GM12878 (cell line): ENCODE data around the gene FAM222B. TPM values are rescaled to one million over a fixed set of nuclear protein-coding genes. Genes with fewer than 3 reads are reported as not detected.

Experiments
- ATAC-seq: fragments of 200-7000 bp; cut with Tn5 transposase; 3 replicates; pipeline ENCODE4 v1.9.1; 2020; ENCODE audit warnings: mild to moderate bottlenecking, moderate library complexity
- BruUV-seq: library from RNA; stranded (reverse); fragments of 400-500 nt; replicated peaks from 2 replicates; lab custom pipeline; 2021; lab: Mats Ljungman, UMichigan
- CTCF ChIA-PET: fragments of 300-600 bp; sonication (Branson Sonifier 250); formaldehyde crosslinking; extraction: SDS; loops from one replicate; lab custom pipeline; 2021; ENCODE audit warnings: inconsistent platforms; lab: Yijun Ruan, JAX
- POLR2A ChIA-PET: fragments of 350-600 bp; formaldehyde crosslinking; extraction: SDS; loops from one replicate; lab custom pipeline; 2021; ENCODE audit warnings: inconsistent platforms; lab: Charles Lee
- RAD21 ChIA-PET: fragments of 300-600 bp; sonication (Branson Sonifier 250); formaldehyde crosslinking; loops from one replicate; lab custom pipeline; 2023; ENCODE audit warnings: antibody characterized with exemption; ENCODE audit not compliant: unreplicated experiment; lab: Charles Lee
- SMC1A ChIA-PET: fragments of 300-600 bp; sonication (Branson Sonifier 250); formaldehyde crosslinking; loops from one replicate; lab custom pipeline; 2023; ENCODE audit not compliant: unreplicated experiment, uncharacterized antibody; lab: Charles Lee
- DNase-seq: peaks from one replicate; pipeline ENCODE4 v3.0.0-alpha.2; 2011; ENCODE audit warnings: low read depth, low spot score
- FAIRE-seq: peaks from 3 replicates; lab custom pipeline; 2011; peaks lifted over from hg19 to GRCh38; lab: Jason Lieb, UNC
- H2AFZ ChIP-seq: 2 replicates; pipeline ENCODE4 v1.6.0; 2011; ENCODE audit warnings: low read depth, low read length, control low read depth; ENCODE audit not compliant: control insufficient read depth
- H3K27ac ChIP-seq: 2 replicates; pipeline ENCODE4 v1.5.1; 2011; ENCODE audit warnings: control low read depth; ENCODE audit not compliant: control insufficient read depth, insufficient read depth
- H3K27me3 ChIP-seq, 2 experiments: replicated peaks in 1 of 2; 2 replicates each; pipeline versions ENCODE4 v1.6.0 to v1.6.1; 2011; ENCODE audit warnings: low read length in 1 of 2; ENCODE audit not compliant: control insufficient read depth in 2 of 2, insufficient read depth in 2 of 2
- H3K36me3 ChIP-seq, 2 experiments: 2 replicates each; pipeline ENCODE4 v1.5.1; 2011; ENCODE audit warnings: low read length in 1 of 2; ENCODE audit not compliant: control insufficient read depth in 2 of 2, insufficient read depth in 2 of 2
- H3K4me1 ChIP-seq: 2 replicates; pipeline ENCODE4 v1.6.1; 2011; ENCODE audit warnings: mild to moderate bottlenecking, low read length, moderate library complexity, mixed read lengths; ENCODE audit not compliant: control insufficient read depth, insufficient read depth
- H3K4me2 ChIP-seq: 2 replicates; pipeline ENCODE4 v1.6.0; 2011; ENCODE audit warnings: control low read depth; ENCODE audit not compliant: control insufficient read depth, insufficient read depth
- H3K4me3 ChIP-seq: fragments of 200-600 bp; sonication (generic); 2 replicates; pipeline ENCODE4 v1.5.1; 2016
- H3K79me2 ChIP-seq: 2 replicates; pipeline ENCODE4 v1.6.0; 2011; ENCODE audit warnings: low read length; ENCODE audit not compliant: control insufficient read depth, insufficient read depth
- H3K9ac ChIP-seq: 2 replicates; pipeline ENCODE4 v1.8.0; 2011; ENCODE audit warnings: low read length, control low read depth, mixed read lengths; ENCODE audit not compliant: control insufficient read depth, insufficient read depth
- H3K9me3 ChIP-seq: replicated peaks from 3 replicates; pipeline ENCODE4 v1.5.1; 2011; ENCODE audit warnings: mild to moderate bottlenecking, low read length; ENCODE audit not compliant: control insufficient read depth, insufficient read depth
- H4K20me1 ChIP-seq: 2 replicates; pipeline ENCODE4 v1.6.0; 2011; ENCODE audit not compliant: control insufficient read depth, insufficient read depth
- BRCA1 ChIP-seq: IDR thresholded peaks from 2 replicates; pipeline ENCODE4 v1.6.1; 2011; ENCODE audit warnings: low read depth, low read length, improper control_type of control experiment
- CBX3 ChIP-seq: fragments of 200-600 bp; sonication (generic); IDR thresholded peaks from 2 replicates; pipeline ENCODE4 v1.6.1; 2016; ENCODE audit warnings: low read depth, borderline replicate concordance
- CUX1 ChIP-seq: IDR thresholded peaks from 2 replicates; pipeline ENCODE4 v1.6.1; 2012; ENCODE audit warnings: improper control_type of control experiment, low read depth, low read length; ENCODE audit not compliant: insufficient replicate concordance
- E2F8 ChIP-seq: fragments of 450-650 bp; IDR thresholded peaks from 2 replicates; pipeline ENCODE4 v1.6.1; 2018; ENCODE audit warnings: mild to moderate bottlenecking, low read depth, moderate library complexity; ENCODE audit not compliant: partially characterized antibody
- HDGF ChIP-seq: fragments of 450-650 bp; IDR thresholded peaks from 2 replicates; pipeline ENCODE4 v1.6.1; 2016; ENCODE audit warnings: antibody characterized with exemption
- IRF4 ChIP-seq: IDR thresholded peaks from 2 replicates; pipeline ENCODE4 v1.6.1; 2011; ENCODE audit warnings: low read depth, low read length
- KAT2A ChIP-seq: conservative IDR thresholded peaks from 2 replicates; pipeline ENCODE4 v1.6.1; 2011; ENCODE audit warnings: low read depth, low read length; ENCODE audit not compliant: control insufficient read depth
- MTA3 ChIP-seq: IDR thresholded peaks from 2 replicates; pipeline ENCODE4 v1.6.1; 2012; ENCODE audit warnings: low read length, inconsistent platforms, borderline replicate concordance
- SMC3 ChIP-seq: IDR thresholded peaks from 2 replicates; pipeline ENCODE4 v1.6.1; 2011; ENCODE audit warnings: low read length, improper control_type of control experiment, borderline replicate concordance
- ZNF592 ChIP-seq: fragments of 450-650 bp; IDR thresholded peaks from 2 replicates; pipeline ENCODE4 v1.6.1; 2017; ENCODE audit warnings: mild to moderate bottlenecking, moderate library complexity
- WGBS: methylation state at CpG from one replicate; pipeline ENCODE4 v1.1.6; 2016; ENCODE audit warnings: low lambda C conversion rate; ENCODE audit not compliant: insufficient replicate concordance, insufficient coverage; ENCODE audit errors: missing lambda C conversion rate; 5-methylcytosine and 5-hydroxymethylcytosine counted together
- in situ Hi-C: fragments of 300-500 bp; cut with MboI; formaldehyde crosslinking; loops from 9 replicates; pipeline ENCODE4 v1.14.3; 2018; ENCODE audit warnings: mixed read lengths
- intact Hi-C: fragments of 100-400 bp; cut with micrococcal nuclease; formaldehyde crosslinking; loops from one replicate; pipeline ENCODE4 v1.14.2; 2022; ENCODE audit not compliant: unreplicated experiment
- polyA plus RNA-seq, 11 experiments: library from polyadenylated mRNA; depleted of rRNA in 4 of 11; unstranded in 6 of 11; stranded (reverse) in 5 of 11; fragments of >200 nt; fragmentation: Nextera tagmentation in 4 of 11; fragmentation: Illumina TruSeq in 1 of 11; extraction: Ambion mirVana in 4 of 11; extraction: Trizol in 1 of 11; gene quantifications; 1 replicate in 1 of 11; 2 replicates in 10 of 11; pipeline versions ENCODE4 v1.2.1 to v1.2.3, GENCODE V29; 2011 to 2016; ENCODE audit warnings: inconsistent platforms in 2 of 11, missing spikeins in 2 of 11, low read depth in 1 of 11
- total RNA-seq, 4 experiments: library from RNA; depleted of rRNA in 3 of 4; stranded (reverse); fragments of >200 nt in 3 of 4; fragmentation: Illumina TruSeq in 1 of 4; extraction: Trizol in 1 of 4; gene quantifications; 2 replicates each; pipeline versions ENCODE4 v1.2.1 to v1.2.3, GENCODE V29; 2013 to 2021

FAM222B gene
- total and polyA plus RNA-seq, 10 of the 15 experiments (the other 5 are each of a cell fraction or from before 2014, with no cell fraction given), result 2.8 to 18.3 (median 6.4) TPM

- FAIRE-seq (no peak), ATAC-seq (no peak), DNase-seq (no peak)
- H3K4me1 ChIP-seq, result peaks cover 14% of the 10 kb centered on the region
- H3K4me2 ChIP-seq, result no peak overlapping the region
- H3K27ac ChIP-seq, result no peak overlapping the region
- H3K4me3 ChIP-seq, result no peak overlapping the region
- ChIA-PET CTCF (interaction anchor here (0.6 to 0.9 kb wide), 2 partner anchors 14 to 39 kb away, joined by 3 read pairs; no protein-coding TSS in a partner anchor), POLR2A (interaction anchor here (0.6 to 1.2 kb wide), 3 partner anchors 42 to 287 kb away, joined by 3 to 7 read pairs (median 5); no protein-coding TSS in a partner anchor), SMC1A (interaction anchor here (1.2 to 1.7 kb wide), 3 partner anchors 9 to 99 kb away, joined by 4 to 5 read pairs (median 4); no protein-coding TSS in a partner anchor), RAD21 (interaction anchor here (0.6 kb wide), 1 partner anchor 108 kb away, joined by 4 read pairs; no protein-coding TSS in a partner anchor)
- intact Hi-C loops, result no loop called here
- in situ Hi-C loops, result no loop called here
- H3K9ac ChIP-seq, result no peak overlapping the region
- WGBS, result 92% methylated on average over 3 of the region's 3 CpGs
- peaks cover 10 to 16% of the 10 kb centered on the region in 2 experiments; a peak in 3 of 4 replicates for H3K36me3 ChIP-seq
- no peaks in the 10 kb centered on the region for H3K27me3 ChIP-seq
- no peak overlapping the region for H2AFZ ChIP-seq
- H3K79me2 ChIP-seq, result no peaks in the 10 kb centered on the region
- BruUV-seq, result no TSS peak
- no peaks in the 10 kb centered on the region for H4K20me1 ChIP-seq
- no peaks in the 10 kb centered on the region for H3K9me3 ChIP-seq
- TF ChIP-seq ZNF592 (no peak), BRCA1 (no peak), CUX1 (no peak), IRF4 (no peak), SMC3 (no peak), E2F8 (no peak), MTA3 (no peak), KAT2A (no peak), HDGF (no peak), CBX3 (no peak)
Measured at GRCh38 chr17:28862561-28862960, 20.0 kb upstream of the FAM222B start.
